ENCODE measurements around the gene MAGI2.

DNA sequence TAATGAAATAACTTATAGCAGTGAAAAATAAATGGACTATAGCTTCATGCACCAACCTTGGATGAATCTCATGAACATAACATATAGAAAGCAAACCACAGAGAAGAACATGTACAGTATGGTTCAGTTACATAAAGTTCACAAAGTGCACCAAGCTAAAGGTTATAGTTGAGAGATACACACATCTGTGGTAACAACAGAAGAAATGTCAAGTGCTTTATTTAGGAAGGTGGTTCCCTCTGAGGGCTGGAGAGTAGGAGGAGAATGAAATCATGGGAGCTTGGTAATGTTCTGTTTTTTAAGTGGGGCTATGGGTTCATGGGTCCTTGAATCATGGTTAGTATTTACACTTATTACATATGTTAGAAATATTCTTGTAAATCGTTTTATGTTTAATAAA, 1331.6 kb downstream of the MAGI2 start:
- no peak for TF ChIP-seq POLR2A (IDR thresholded peaks at IDR 0.05)
- TF ChIP-seq, protein P1, sequence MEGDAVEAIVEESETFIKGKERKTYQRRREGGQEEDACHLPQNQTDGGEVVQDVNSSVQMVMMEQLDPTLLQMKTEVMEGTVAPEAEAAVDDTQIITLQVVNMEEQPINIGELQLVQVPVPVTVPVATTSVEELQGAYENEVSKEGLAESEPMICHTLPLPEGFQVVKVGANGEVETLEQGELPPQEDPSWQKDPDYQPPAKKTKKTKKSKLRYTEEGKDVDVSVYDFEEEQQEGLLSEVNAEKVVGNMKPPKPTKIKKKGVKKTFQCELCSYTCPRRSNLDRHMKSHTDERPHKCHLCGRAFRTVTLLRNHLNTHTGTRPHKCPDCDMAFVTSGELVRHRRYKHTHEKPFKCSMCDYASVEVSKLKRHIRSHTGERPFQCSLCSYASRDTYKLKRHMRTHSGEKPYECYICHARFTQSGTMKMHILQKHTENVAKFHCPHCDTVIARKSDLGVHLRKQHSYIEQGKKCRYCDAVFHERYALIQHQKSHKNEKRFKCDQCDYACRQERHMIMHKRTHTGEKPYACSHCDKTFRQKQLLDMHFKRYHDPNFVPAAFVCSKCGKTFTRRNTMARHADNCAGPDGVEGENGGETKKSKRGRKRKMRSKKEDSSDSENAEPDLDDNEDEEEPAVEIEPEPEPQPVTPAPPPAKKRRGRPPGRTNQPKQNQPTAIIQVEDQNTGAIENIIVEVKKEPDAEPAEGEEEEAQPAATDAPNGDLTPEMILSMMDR (IDR thresholded peaks at IDR 0.05): no peak
- no peak for TF ChIP-seq EP300 (IDR thresholded peaks at IDR 0.05)

Measured in suprapubic skin (tissue), 3 donors.